Sigmoid colon (tissue), 4 donors: ENCODE measurements around the gene KIF6.

ENCODE experiments used
- POLR2A ChIP-seq, 2 donors: fragments of 450-650 bp; IDR thresholded peaks; one replicate each; pipeline ENCODE4 v1.6.1; 2016; ENCODE audit warnings: antibody characterized with exemption in 2 of 2, mild to moderate bottlenecking in 2 of 2, moderate library complexity in 2 of 2
- POLR2AphosphoS5 ChIP-seq, 4 donors: sonication (generic); formaldehyde crosslinking; IDR thresholded peaks; one replicate each; pipeline ENCODE4 v1.6.1; 2017; ENCODE audit warnings: antibody characterized with exemption in 4 of 4
- TF ChIP-seq, protein P1 (sequence below), 4 experiments: fragments of 450-650 bp in 3 of 4; fragments of 200-600 bp in 1 of 4; IDR thresholded peaks; one replicate each; pipeline ENCODE4 v1.5.1; 2016 to 2019; ENCODE audit warnings: antibody characterized with exemption in 4 of 4, mild to moderate bottlenecking in 3 of 4, moderate library complexity in 2 of 4

- TF ChIP-seq, protein P1, sequence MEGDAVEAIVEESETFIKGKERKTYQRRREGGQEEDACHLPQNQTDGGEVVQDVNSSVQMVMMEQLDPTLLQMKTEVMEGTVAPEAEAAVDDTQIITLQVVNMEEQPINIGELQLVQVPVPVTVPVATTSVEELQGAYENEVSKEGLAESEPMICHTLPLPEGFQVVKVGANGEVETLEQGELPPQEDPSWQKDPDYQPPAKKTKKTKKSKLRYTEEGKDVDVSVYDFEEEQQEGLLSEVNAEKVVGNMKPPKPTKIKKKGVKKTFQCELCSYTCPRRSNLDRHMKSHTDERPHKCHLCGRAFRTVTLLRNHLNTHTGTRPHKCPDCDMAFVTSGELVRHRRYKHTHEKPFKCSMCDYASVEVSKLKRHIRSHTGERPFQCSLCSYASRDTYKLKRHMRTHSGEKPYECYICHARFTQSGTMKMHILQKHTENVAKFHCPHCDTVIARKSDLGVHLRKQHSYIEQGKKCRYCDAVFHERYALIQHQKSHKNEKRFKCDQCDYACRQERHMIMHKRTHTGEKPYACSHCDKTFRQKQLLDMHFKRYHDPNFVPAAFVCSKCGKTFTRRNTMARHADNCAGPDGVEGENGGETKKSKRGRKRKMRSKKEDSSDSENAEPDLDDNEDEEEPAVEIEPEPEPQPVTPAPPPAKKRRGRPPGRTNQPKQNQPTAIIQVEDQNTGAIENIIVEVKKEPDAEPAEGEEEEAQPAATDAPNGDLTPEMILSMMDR (IDR thresholded peaks at IDR 0.05) = no peak
- TF ChIP-seq POLR2A (IDR thresholded peaks at IDR 0.05) (no peak), POLR2AphosphoS5 (IDR thresholded peaks at IDR 0.05) (no peak)
Measured at GRCh38 chr6:39617026-39617425, 108.2 kb downstream of the KIF6 start.
